Prostate gland (tissue), 2 donors: Measurements from ENCODE around the gene ACAD9. TPM values are rescaled to one million over a fixed set of nuclear protein-coding genes. Genes with fewer than 3 reads are reported as not detected.
"Not testable (repeated sequence)": the region's sequence is repeated elsewhere in the genome, so short reads cannot be mapped to it uniquely, and the experiment has no call there.

Experiments used
- DNase-seq: peaks from one replicate; pipeline ENCODE4 v3.0.0-alpha.2; 2019; ENCODE audit warnings: low spot score
- H3K27ac ChIP-seq, 2 donors: fragments of 200-600 bp; sonication (generic); 2 replicates each; pipeline ENCODE4 v1.5.1; 2017 to 2019
- H3K27me3 ChIP-seq: fragments of 200-600 bp; sonication (generic); replicated peaks from 2 replicates; pipeline ENCODE4 v1.5.1; 2019; ENCODE audit not compliant: insufficient read depth
- H3K36me3 ChIP-seq, 2 donors: fragments of 200-600 bp; sonication (generic); 1 replicate in 1 of 2; 2 replicates in 1 of 2; pipeline versions ENCODE4 v1.5.1 to v1.8.1; 2017 to 2019
- H3K4me1 ChIP-seq: fragments of 200-600 bp; sonication (generic); replicated peaks from 2 replicates; pipeline ENCODE4 v1.5.1; 2019
- H3K4me3 ChIP-seq, 2 donors: fragments of 200-600 bp; sonication (generic); 2 replicates each; pipeline ENCODE4 v1.5.1; 2017 to 2019
- H3K9me3 ChIP-seq: fragments of 200-600 bp; sonication (generic); 2 replicates; pipeline ENCODE4 v1.5.1; 2017
- CTCF ChIP-seq, 4 experiments: fragments of 200-600 bp in 2 of 4; fragments of 450-650 bp in 2 of 4; sonication (generic) in 2 of 4; IDR thresholded peaks; 1 replicate in 3 of 4; 2 replicates in 1 of 4; pipeline ENCODE4 v1.5.1; 2016 to 2019; ENCODE audit warnings: antibody characterized with exemption in 4 of 4, mild to moderate bottlenecking in 2 of 4, moderate library complexity in 2 of 4
- POLR2A ChIP-seq: fragments of 450-650 bp; IDR thresholded peaks from one replicate; pipeline ENCODE4 v1.6.1; 2016; ENCODE audit warnings: antibody characterized with exemption, mild to moderate bottlenecking
- POLR2AphosphoS5 ChIP-seq: sonication (generic); formaldehyde crosslinking; IDR thresholded peaks from one replicate; pipeline ENCODE4 v1.6.1; 2017; ENCODE audit warnings: antibody characterized with exemption
- WGBS: methylation state at CpG from one replicate; pipeline ENCODE4 v1.1.5; 2018; 5-methylcytosine and 5-hydroxymethylcytosine counted together
- intact Hi-C: fragments of 100-400 bp; cut with DNase I; formaldehyde crosslinking; loops from one replicate; pipeline ENCODE4 v1.14.2; 2022
- total RNA-seq, 2 donors: library from RNA; depleted of rRNA; stranded (reverse); fragments of >200 nt; gene quantifications; one replicate each; pipeline ENCODE4 v1.1.0, GENCODE V29; 2016

Gene ACAD9
- total RNA-seq, 2 donors from 2014 or later, result 39.3 to 66.5 TPM

- Histone ChIP-seq H3K27me3 (no peaks in the 10 kb centered on the region), H3K36me3 (no peaks in the 10 kb centered on the region), H3K4me1 (no peaks in the 10 kb centered on the region), H3K4me3 (no peak overlapping the region), H3K27ac (no peak overlapping the region), H3K9me3 (no peaks in the 10 kb centered on the region)
- TF ChIP-seq POLR2A (no peak), CTCF (IDR thresholded peaks at IDR 0.05) (no peak), POLR2AphosphoS5 (no peak)
- no peak for DNase-seq
- 88% methylated on average over 6 of the region's 6 CpGs for WGBS
- intact Hi-C loops, result no loop called here
These were observed 17.9 kb upstream of the ACAD9 start for GRCh38 chr3:128861491-128861890.

GRCh38 chr3:128863560-128863959, 15.9 kb upstream of the ACAD9 start:
- 66% methylated on average over 3 of the region's 3 CpGs for WGBS
- no peak for DNase-seq
- H3K9me3 ChIP-seq, result no peaks in the 10 kb centered on the region
- no peaks in the 10 kb centered on the region for H3K36me3 ChIP-seq
- no peak overlapping the region for H3K4me3 ChIP-seq
- no peaks in the 10 kb centered on the region for H3K4me1 ChIP-seq
- intact Hi-C loops, result no loop called here
- TF ChIP-seq CTCF (IDR thresholded peaks at IDR 0.05) (no peak), POLR2A (no peak), POLR2AphosphoS5 (no peak)
- no peak overlapping the region for H3K27ac ChIP-seq
- H3K27me3 ChIP-seq, result no peaks in the 10 kb centered on the region

- no peak for DNase-seq
- Histone ChIP-seq H3K4me3 (no peak overlapping the region), H3K27me3 (no peaks in the 10 kb centered on the region), H3K9me3 (no peaks in the 10 kb centered on the region), H3K27ac (no peak overlapping the region), H3K4me1 (no peaks in the 10 kb centered on the region), H3K36me3 (no peaks in the 10 kb centered on the region)
- intact Hi-C loops, result no loop called here
- TF ChIP-seq CTCF (IDR thresholded peaks at IDR 0.05), result no peak
- TF ChIP-seq POLR2AphosphoS5, result no peak
- no peak for TF ChIP-seq POLR2A
- WGBS, result 28% methylated on average over 11 of the region's 11 CpGs
These were observed 15.0 kb upstream of the ACAD9 start for GRCh38 chr3:128864351-128864811.

- DNase-seq, H3K36me3 ChIP-seq, H3K4me1 ChIP-seq, H3K27me3 ChIP-seq, intact Hi-C loops, H3K9me3 ChIP-seq, H3K4me3 ChIP-seq, H3K27ac ChIP-seq: not testable (repeated sequence)
- WGBS, result 52% methylated on average over 21 of the region's 25 CpGs
These were observed 14.3 kb upstream of the ACAD9 start for GRCh38 chr3:128864849-128865804.

- Histone ChIP-seq H3K36me3 (no peaks in the 10 kb centered on the region), H3K4me3 (no peak overlapping the region)
These were observed 12.0 kb upstream of the ACAD9 start for GRCh38 chr3:128867200-128868125.

More at GRCh38 chr3:128867200-128868125, 12.0 kb upstream of the ACAD9 start:
- no peak overlapping the region for H3K27ac ChIP-seq
- no peak for DNase-seq
- intact Hi-C loops, result no loop called here
- no peaks in the 10 kb centered on the region for H3K4me1 ChIP-seq
- TF ChIP-seq POLR2AphosphoS5, result no peak
- no peak for TF ChIP-seq POLR2A
- WGBS, result 88% methylated on average over 4 of the region's 4 CpGs
- H3K9me3 ChIP-seq, result no peaks in the 10 kb centered on the region
- H3K27me3 ChIP-seq, result no peaks in the 10 kb centered on the region
